Cardiac muscle cell (in vitro differentiated cells and primary cell): ENCODE measurements around the gene CDC45. TPM values are rescaled to one million over a fixed set of nuclear protein-coding genes. Genes with fewer than 3 reads are reported as not detected.

Experiments used
- DNase-seq, 2 donors: peaks; one replicate each; pipeline versions ENCODE4 v3.0.0 to v3.0.0-alpha.2; 2010 to 2017; ENCODE audit warnings: low read depth in 1 of 2, low spot score in 1 of 2
- H3K27ac ChIP-seq: fragments of 200-600 bp; sonication (generic); 2 replicates; pipeline ENCODE4 v1.5.1; 2016
- H3K27me3 ChIP-seq: fragments of 200-600 bp; sonication (generic); 2 replicates; pipeline ENCODE4 v1.6.0; 2016; ENCODE audit warnings: control low read depth
- H3K36me3 ChIP-seq: fragments of 200-600 bp; sonication (generic); 2 replicates; pipeline ENCODE4 v1.5.1; 2016; ENCODE audit warnings: control low read depth
- H3K4me1 ChIP-seq: fragments of 200-600 bp; sonication (generic); 2 replicates; pipeline ENCODE4 v1.8.1; 2017; ENCODE audit warnings: low read depth, mild to moderate bottlenecking, mixed run types
- H3K4me3 ChIP-seq: fragments of 200-600 bp; sonication (generic); 2 replicates; pipeline ENCODE4 v1.5.1; 2016; ENCODE audit warnings: mild to moderate bottlenecking
- H3K9me3 ChIP-seq: fragments of 200-600 bp; sonication (generic); 2 replicates; pipeline ENCODE4 v1.5.1; 2017; ENCODE audit warnings: low read depth, mild to moderate bottlenecking, control low read depth
- polyA plus RNA-seq: library from polyadenylated mRNA; unstranded; fragments of >200 nt; fragmentation: Nextera tagmentation; extraction: Ambion mirVana; gene quantifications from 2 replicates; pipeline ENCODE4 v1.2.1, GENCODE V29; 2016
- total RNA-seq: library from RNA; depleted of rRNA; stranded (reverse); fragments of >200 nt; gene quantifications from 2 replicates; pipeline ENCODE4 v1.2.3, GENCODE V29; 2016
- TF ChIP-seq, protein P1 (sequence below): IDR thresholded peaks from 2 replicates; pipeline ENCODE4 v1.5.1; 2012; ENCODE audit warnings: low read depth, mild to moderate bottlenecking, low read length

Gene CDC45
- total and polyA plus RNA-seq, 2 experiments from 2014 or later: 7.6 to 15.5 TPM

DNA sequence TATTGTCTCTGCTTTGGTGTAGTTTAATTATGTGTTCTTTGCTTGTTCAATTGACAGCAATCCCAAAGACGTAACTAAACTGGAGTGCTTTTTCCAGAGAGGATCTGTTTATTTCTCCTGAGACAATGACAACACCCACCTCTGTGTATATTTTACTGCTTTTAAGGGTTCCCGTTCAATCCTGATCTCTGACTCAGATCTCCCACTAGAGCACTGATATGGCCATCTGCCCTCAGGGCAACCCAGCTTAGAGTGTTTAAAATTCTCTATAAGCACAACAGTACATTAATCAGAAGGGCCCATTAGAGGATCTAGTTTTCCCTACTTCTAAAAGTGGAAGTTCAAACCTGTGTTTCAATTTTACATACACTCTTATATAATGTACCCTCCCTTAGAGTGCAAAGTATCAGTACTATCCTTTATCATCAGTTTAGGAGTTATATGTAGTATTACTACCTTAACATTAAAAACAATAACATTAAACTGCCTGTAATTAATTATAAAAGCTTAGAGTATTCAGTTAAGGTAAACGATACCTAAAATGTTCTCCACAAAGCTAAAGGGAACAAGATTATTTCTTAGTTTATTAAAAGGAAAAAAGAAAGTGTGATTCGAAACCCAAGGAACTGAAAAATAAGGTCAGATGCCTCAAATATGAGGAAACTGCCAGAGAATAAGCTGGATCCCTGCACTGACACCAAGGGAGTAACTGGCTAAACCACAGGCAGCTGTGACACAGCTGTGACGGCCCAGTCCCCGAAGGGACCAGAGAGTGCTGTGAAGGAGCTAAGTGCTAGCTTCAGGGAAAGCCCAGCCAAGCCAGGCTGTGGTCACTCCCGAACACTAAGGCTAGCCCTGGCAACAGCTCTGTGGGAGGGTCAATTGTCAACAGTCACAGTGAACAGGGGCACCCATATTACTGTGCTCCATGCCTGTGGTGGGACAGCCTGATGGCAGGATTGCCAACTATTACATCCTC is 15.9 kb upstream of the CDC45 start:
- no peak for DNase-seq
- H3K4me1 ChIP-seq: no peaks in the 10 kb centered on the region
- no peaks in the 10 kb centered on the region for H3K27me3 ChIP-seq
- no peak overlapping the region for H3K27ac ChIP-seq
- H3K4me3 ChIP-seq: no peak overlapping the region
- TF ChIP-seq, protein P1, sequence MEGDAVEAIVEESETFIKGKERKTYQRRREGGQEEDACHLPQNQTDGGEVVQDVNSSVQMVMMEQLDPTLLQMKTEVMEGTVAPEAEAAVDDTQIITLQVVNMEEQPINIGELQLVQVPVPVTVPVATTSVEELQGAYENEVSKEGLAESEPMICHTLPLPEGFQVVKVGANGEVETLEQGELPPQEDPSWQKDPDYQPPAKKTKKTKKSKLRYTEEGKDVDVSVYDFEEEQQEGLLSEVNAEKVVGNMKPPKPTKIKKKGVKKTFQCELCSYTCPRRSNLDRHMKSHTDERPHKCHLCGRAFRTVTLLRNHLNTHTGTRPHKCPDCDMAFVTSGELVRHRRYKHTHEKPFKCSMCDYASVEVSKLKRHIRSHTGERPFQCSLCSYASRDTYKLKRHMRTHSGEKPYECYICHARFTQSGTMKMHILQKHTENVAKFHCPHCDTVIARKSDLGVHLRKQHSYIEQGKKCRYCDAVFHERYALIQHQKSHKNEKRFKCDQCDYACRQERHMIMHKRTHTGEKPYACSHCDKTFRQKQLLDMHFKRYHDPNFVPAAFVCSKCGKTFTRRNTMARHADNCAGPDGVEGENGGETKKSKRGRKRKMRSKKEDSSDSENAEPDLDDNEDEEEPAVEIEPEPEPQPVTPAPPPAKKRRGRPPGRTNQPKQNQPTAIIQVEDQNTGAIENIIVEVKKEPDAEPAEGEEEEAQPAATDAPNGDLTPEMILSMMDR: no peak
- H3K36me3 ChIP-seq: peaks cover 38% of the 10 kb centered on the region
- no peaks in the 10 kb centered on the region for H3K9me3 ChIP-seq

DNA sequence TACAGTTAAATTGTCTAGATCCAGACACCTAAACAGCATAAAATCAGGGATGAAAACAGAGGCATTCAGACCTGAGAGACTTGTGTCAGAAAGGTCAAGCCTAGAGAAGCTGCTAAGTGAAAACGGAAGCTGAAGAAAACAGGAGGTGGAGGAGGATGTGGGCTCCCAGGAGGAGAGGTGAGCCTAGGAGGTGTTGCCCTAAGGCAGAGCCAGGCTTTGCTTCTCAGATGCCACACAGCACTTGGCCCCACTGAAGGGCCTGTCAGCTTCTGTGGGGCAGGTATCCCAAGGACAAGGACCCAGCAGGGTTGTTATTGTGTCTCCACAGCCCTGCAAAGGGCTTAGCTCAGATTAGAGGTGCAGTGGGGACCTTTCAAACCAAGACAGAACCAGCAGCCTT is 15.2 kb upstream of the CDC45 start:
- H3K4me1 ChIP-seq: no peaks in the 10 kb centered on the region
- H3K9me3 ChIP-seq: no peaks in the 10 kb centered on the region
- no peak for DNase-seq
- no peaks in the 10 kb centered on the region for H3K27me3 ChIP-seq
- TF ChIP-seq, protein P1: no peak
- no peak overlapping the region for H3K27ac ChIP-seq
- H3K36me3 ChIP-seq: peaks cover 43% of the 10 kb centered on the region
- H3K4me3 ChIP-seq: no peak overlapping the region

DNA sequence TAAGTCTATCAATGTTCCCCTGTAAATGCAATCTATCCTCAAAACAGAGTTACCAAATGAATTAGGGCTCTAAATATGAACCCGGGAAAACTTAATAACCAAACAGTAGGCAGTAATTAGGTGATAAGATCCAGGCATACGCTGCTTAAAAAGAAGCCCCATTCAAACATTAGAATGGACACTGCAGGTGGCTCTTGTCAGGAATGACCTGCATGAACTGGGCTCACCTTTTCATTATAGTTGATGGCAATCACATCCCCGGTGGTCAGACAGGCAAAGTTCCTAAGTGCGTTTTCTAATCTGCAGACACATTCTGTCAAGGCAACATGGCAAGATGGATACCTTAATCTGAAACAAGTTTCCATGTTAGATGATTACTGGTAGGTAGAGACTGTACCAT is 14.7 kb upstream of the CDC45 start:
- TF ChIP-seq, protein P1: no peak
- Histone ChIP-seq H3K27ac (no peak overlapping the region), H3K4me3 (no peak overlapping the region), H3K36me3 (peaks cover 46% of the 10 kb centered on the region), H3K27me3 (no peaks in the 10 kb centered on the region), H3K4me1 (no peaks in the 10 kb centered on the region), H3K9me3 (no peaks in the 10 kb centered on the region)
- DNase-seq: no peak

DNA sequence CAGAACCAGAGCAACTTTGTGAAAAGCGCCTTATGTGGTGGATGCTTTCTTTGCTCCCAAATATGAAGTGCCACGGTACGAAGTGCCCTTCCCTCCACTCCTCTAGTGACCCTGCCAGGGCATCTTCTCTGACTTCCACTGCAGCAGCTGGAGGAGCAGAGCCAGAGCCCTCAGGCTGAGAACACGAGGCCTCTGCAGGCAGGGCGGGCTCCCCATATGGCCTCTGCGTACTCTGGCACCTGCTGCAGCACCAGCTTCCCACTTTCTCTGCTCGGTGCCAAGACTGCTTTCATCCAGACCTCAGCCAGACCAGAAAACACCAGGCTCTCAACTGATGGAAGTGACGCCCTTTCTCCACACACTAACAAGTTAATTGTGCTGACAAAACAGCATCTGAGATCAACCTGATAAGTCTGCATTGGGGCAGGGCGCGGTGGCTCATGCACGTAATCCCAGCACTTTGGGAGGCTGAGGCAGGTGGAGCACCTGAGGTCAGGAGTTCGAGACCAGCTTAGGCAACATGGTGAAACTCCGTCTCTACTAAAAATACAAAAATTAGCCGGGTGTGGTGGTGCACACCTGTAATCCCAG is 13.5 kb upstream of the CDC45 start:
- Histone ChIP-seq H3K36me3 (peaks cover 58% of the 10 kb centered on the region), H3K27me3 (no peaks in the 10 kb centered on the region), H3K27ac (no peak overlapping the region), H3K9me3 (no peaks in the 10 kb centered on the region), H3K4me1 (no peaks in the 10 kb centered on the region), H3K4me3 (no peak overlapping the region)
- no peak for DNase-seq
- TF ChIP-seq, protein P1: no peak

DNA sequence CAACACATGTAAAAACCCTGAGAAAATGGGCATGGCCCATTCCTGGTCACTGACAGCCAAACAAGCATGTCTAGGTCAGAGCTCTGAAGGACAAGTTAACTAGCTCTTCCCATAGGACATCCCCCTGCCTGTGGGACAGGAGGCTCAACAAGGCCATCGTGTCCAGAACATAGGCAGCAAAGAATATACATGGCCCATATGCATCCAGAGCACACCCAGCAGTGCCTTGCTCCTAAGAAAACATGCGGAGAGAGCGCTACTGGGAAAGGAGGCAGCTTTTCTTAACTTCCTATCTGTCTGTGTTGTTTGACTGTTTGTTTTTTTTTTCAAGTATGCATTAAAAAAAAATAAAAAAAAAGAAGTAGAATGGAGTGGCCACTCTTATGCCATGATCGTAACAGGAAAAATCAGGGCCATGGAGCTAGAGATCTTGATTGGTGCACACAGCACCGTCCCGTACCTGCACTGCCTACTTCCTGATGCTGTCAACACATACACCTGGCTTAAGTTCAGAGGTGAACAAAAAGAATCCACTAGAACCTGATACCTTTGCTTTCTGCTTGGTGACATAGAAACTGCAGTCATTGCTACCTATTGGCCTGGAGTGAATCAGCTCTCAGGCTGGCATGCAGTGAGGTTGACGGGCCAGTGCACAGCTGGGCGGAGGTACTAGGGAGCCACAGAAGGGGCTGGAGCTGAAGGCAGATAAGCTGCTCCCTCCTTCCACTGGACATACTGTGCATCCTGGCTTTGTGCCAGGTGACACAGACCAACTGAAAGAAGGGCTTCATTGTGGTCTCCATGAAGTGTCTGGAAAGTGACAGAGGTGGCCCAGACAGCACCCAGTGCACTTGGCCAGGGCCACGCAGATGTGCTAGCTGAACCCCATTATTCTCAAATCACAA is 12.6 kb upstream of the CDC45 start:
- DNase-seq: no peak
- no peaks in the 10 kb centered on the region for H3K9me3 ChIP-seq
- no peaks in the 10 kb centered on the region for H3K4me1 ChIP-seq
- TF ChIP-seq, protein P1: no peak
- peaks cover 62% of the 10 kb centered on the region for H3K36me3 ChIP-seq
- H3K27me3 ChIP-seq: no peaks in the 10 kb centered on the region
- no peak overlapping the region for H3K27ac ChIP-seq
- H3K4me3 ChIP-seq: no peak overlapping the region
